A673 (cell line): ENCODE data around the gene DCHS2. TPM values are rescaled to one million over a fixed set of nuclear protein-coding genes. Genes with fewer than 3 reads are reported as not detected.

Source experiments
- BruUV-seq: library from RNA; stranded (reverse); fragments of 400-500 nt; replicated peaks from 2 replicates; lab custom pipeline; 2021; lab: Mats Ljungman, UMichigan
- CTCF ChIA-PET: fragments of 300-600 bp; sonication (Branson Sonifier 250); formaldehyde crosslinking; loops from one replicate; lab custom pipeline; 2022; ENCODE audit warnings: antibody characterized with exemption; lab: Charles Lee
- POLR2A ChIA-PET: fragments of 300-600 bp; sonication (Branson Sonifier 250); formaldehyde crosslinking; loops from one replicate; lab custom pipeline; 2022; ENCODE audit warnings: antibody characterized with exemption; ENCODE audit not compliant: low non-redundant PET; lab: Charles Lee
- DNase-seq: peaks from one replicate; pipeline ENCODE4 v3.0.0-alpha.2; 2015; ENCODE audit warnings: low spot score
- H3K27ac ChIP-seq: fragments of 200-600 bp; sonication (generic); 2 replicates; pipeline ENCODE4 v1.5.1; 2016; ENCODE audit warnings: mixed run types, low read depth, mild to moderate bottlenecking, mixed read lengths, antibody characterized with exemption, low read length; ENCODE audit not compliant: poor library complexity, severe bottlenecking
- H3K27me3 ChIP-seq: fragments of 200-600 bp; sonication (generic); replicated peaks from 2 replicates; pipeline ENCODE4 v1.6.1; 2017; ENCODE audit warnings: mixed run types, low read depth, mild to moderate bottlenecking, mixed read lengths, antibody characterized with exemption, low read length; ENCODE audit not compliant: insufficient read depth, poor library complexity
- H3K36me3 ChIP-seq: fragments of 200-600 bp; sonication (generic); 2 replicates; pipeline ENCODE4 v1.6.1; 2016; ENCODE audit warnings: mixed run types, mild to moderate bottlenecking, mixed read lengths, antibody characterized with exemption, low read length; ENCODE audit not compliant: insufficient read depth, poor library complexity, severe bottlenecking
- H3K4me1 ChIP-seq: fragments of 200-600 bp; sonication (generic); 2 replicates; pipeline ENCODE4 v1.6.1; 2017; ENCODE audit warnings: mixed run types, mild to moderate bottlenecking, mixed read lengths, antibody characterized with exemption, low read length; ENCODE audit not compliant: insufficient read depth, poor library complexity, severe bottlenecking
- H3K4me3 ChIP-seq: fragments of 200-600 bp; sonication (generic); 2 replicates; pipeline ENCODE4 v1.5.1; 2016; ENCODE audit warnings: low read depth, mixed run types, mild to moderate bottlenecking, mixed read lengths, low read length; ENCODE audit not compliant: poor library complexity, severe bottlenecking
- H3K9me3 ChIP-seq: fragments of 200-600 bp; sonication (generic); 2 replicates; pipeline ENCODE4 v1.6.1; 2016; ENCODE audit warnings: mixed run types, low read depth, mild to moderate bottlenecking, mixed read lengths, antibody characterized with exemption, low read length; ENCODE audit not compliant: poor library complexity, severe bottlenecking
- CTCF ChIP-seq: fragments of 300-800, 200-600 bp; sonication (generic); conservative IDR thresholded peaks from 2 replicates; pipeline ENCODE4 v1.5.1; 2017; ENCODE audit warnings: low read depth, mild to moderate bottlenecking, antibody characterized with exemption, low read length, moderate library complexity, mixed read lengths
- EZH2 ChIP-seq: fragments of 200-600 bp; sonication (generic); IDR thresholded peaks from 2 replicates; pipeline ENCODE4 v1.6.1; 2017; ENCODE audit warnings: borderline replicate concordance, low read depth, mild to moderate bottlenecking, mixed read lengths, antibody characterized with exemption, low read length; ENCODE audit not compliant: poor library complexity, severe bottlenecking
- intact Hi-C: fragments of 100-400 bp; cut with micrococcal nuclease; formaldehyde crosslinking; loops from one replicate; pipeline ENCODE4 v1.10.0; 2022; ENCODE audit not compliant: unreplicated experiment
- total RNA-seq: library from RNA; stranded (reverse); gene quantifications from 2 replicates; pipeline ENCODE4 v1.2.3, GENCODE V29; 2021

Gene DCHS2
- total RNA-seq, 1 experiment from 2014 or later, result 0.58 TPM

DNA sequence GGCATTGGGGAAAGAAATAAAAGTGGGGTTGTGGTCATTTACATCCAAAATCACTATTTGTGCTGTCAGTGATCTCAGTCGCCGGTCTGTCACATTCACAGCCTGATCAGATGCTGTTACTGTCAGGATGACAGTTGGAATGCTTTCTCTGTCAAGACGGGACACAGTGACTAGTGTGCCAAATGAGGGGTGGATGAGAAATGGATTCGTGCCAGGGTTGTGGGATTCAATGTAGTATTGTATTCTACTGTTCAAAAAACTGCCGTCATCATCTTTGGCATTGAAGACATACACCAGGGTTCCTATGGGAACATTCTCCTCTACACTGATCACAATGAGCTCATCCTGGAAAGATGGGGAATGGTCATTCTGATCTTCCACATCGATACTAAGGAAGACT is 171.1 kb downstream of the DCHS2 start:
- no TSS peak for BruUV-seq
- no peak for DNase-seq
- H3K27ac ChIP-seq, result no peak overlapping the region
- intact Hi-C loops, result no loop called here
- CTCF ChIA-PET, result no interaction called here
- no peaks in the 10 kb centered on the region for H3K36me3 ChIP-seq
- POLR2A ChIA-PET, result no interaction called here
- TF ChIP-seq CTCF (no peak), EZH2 (no peak)
- no peaks in the 10 kb centered on the region for H3K27me3 ChIP-seq
- H3K4me3 ChIP-seq, result no peak overlapping the region
- no peaks in the 10 kb centered on the region for H3K4me1 ChIP-seq
- H3K9me3 ChIP-seq, result no peaks in the 10 kb centered on the region

- intact Hi-C loops, result no loop called here
- Histone ChIP-seq H3K4me3 (no peak overlapping the region), H3K27ac (no peak overlapping the region), H3K36me3 (no peaks in the 10 kb centered on the region), H3K4me1 (no peaks in the 10 kb centered on the region), H3K9me3 (no peaks in the 10 kb centered on the region), H3K27me3 (no peaks in the 10 kb centered on the region)
- ChIA-PET POLR2A (no interaction called here), CTCF (no interaction called here)
- TF ChIP-seq CTCF (no peak), EZH2 (no peak)
- no TSS peak for BruUV-seq
- no peak for DNase-seq
These were observed 171.9 kb downstream of the DCHS2 start for GRCh38 chr4:154319736-154320135.

- no peak for DNase-seq
- CTCF ChIA-PET, result no interaction called here
- Histone ChIP-seq H3K9me3 (no peaks in the 10 kb centered on the region), H3K27ac (no peak overlapping the region), H3K27me3 (no peaks in the 10 kb centered on the region), H3K4me1 (no peaks in the 10 kb centered on the region), H3K36me3 (no peaks in the 10 kb centered on the region), H3K4me3 (no peak overlapping the region)
- POLR2A ChIA-PET, result no interaction called here
- BruUV-seq, result no TSS peak
- intact Hi-C loops, result no loop called here
- TF ChIP-seq EZH2 (no peak), CTCF (no peak)
These were observed 174.2 kb downstream of the DCHS2 start for GRCh38 chr4:154317201-154317999.
